GM19452 (cell line): ENCODE results near the gene NPR1.
A peak's percentile ranks its signal among the peaks of the same experiment; 100 is the strongest.
"Not testable (repeated sequence)": the region's sequence is repeated elsewhere in the genome, so short reads cannot be mapped to it uniquely, and the experiment has no call there.

Source experiments
- ATAC-seq: cut with Tn5 transposase; IDR thresholded peaks from one replicate; pipeline ENCODE4 v1.9.1; 2021; ENCODE audit not compliant: unreplicated experiment

NPR1 gene

GRCh38 chr1:153678519-153679336, at the start of gene NPR1:
NPR1 (plus strand) TSS chr1:153678688; CDS start chr1:153679109, 421 bp downstream.
- no peak for ATAC-seq

- ATAC-seq = no peak
Measured at GRCh38 chr1:153629343-153629665, 49.2 kb upstream of the NPR1 start.

- no peak for ATAC-seq
Measured at GRCh38 chr1:153629971-153630370, 48.5 kb upstream of the NPR1 start.

GRCh38 chr1:153630384-153630783, 48.1 kb upstream of the NPR1 start:
- ATAC-seq = no peak

- no peak for ATAC-seq
Measured at GRCh38 chr1:153631047-153632022, 47.2 kb upstream of the NPR1 start.

GRCh38 chr1:153633161-153633753, 45.2 kb upstream of the NPR1 start:
- peak; percentile 0 for ATAC-seq

- ATAC-seq = peak; percentile 86
Measured at GRCh38 chr1:153633754-153634665, 44.5 kb upstream of the NPR1 start, which contains the start of gene CHTOP. CHTOP (plus strand) TSS chr1:153634066; CDS start chr1:153636589, 2,523 bp downstream.

- ATAC-seq = no peak
Measured at GRCh38 chr1:153635872-153636271, 42.6 kb upstream of the NPR1 start.

GRCh38 chr1:153636312-153636711, 42.2 kb upstream of the NPR1 start:
- no peak for ATAC-seq

- ATAC-seq = no peak
Measured at GRCh38 chr1:153638261-153638660, 40.2 kb upstream of the NPR1 start.

GRCh38 chr1:153639280-153639679, 39.2 kb upstream of the NPR1 start:
- no peak for ATAC-seq

- ATAC-seq = not testable (repeated sequence)
Measured at GRCh38 chr1:153640213-153640612, 38.3 kb upstream of the NPR1 start.

GRCh38 chr1:153640861-153641260, 37.6 kb upstream of the NPR1 start:
- no peak for ATAC-seq

- no peak for ATAC-seq
Measured at GRCh38 chr1:153642161-153642560, 36.3 kb upstream of the NPR1 start.

- ATAC-seq = no peak
Measured at GRCh38 chr1:153643100-153643499, 35.4 kb upstream of the NPR1 start.

GRCh38 chr1:153643816-153644215, 34.7 kb upstream of the NPR1 start:
- ATAC-seq = no peak

- ATAC-seq = no peak
Measured at GRCh38 chr1:153646672-153647345, 31.7 kb upstream of the NPR1 start.

- ATAC-seq = no peak
Measured at GRCh38 chr1:153647346-153647714, 31.2 kb upstream of the NPR1 start.

- no peak for ATAC-seq
Measured at GRCh38 chr1:153648000-153648643, 30.4 kb upstream of the NPR1 start.
